AG08396 (cell line): ENCODE measurements around the gene DMRT3.
"Not testable (repeated sequence)": the region's sequence is repeated elsewhere in the genome, so short reads cannot be mapped to it uniquely, and the experiment has no call there.

ENCODE experiments used
- DNase-seq: peaks from one replicate; pipeline ENCODE4 v3.0.0; 2012; ENCODE audit warnings: low spot score, mixed read lengths

Gene DMRT3

GRCh38 chr9:971901-972500 lies 4.5 kb upstream of the DMRT3 start:
- no peak for DNase-seq

- DNase-seq, result no peak
Measured at GRCh38 chr9:972501-973294, 3.8 kb upstream of the DMRT3 start.

- no peak for DNase-seq
Measured at GRCh38 chr9:973295-973834, 3.1 kb upstream of the DMRT3 start.

GRCh38 chr9:974031-974995 lies 2.1 kb upstream of the DMRT3 start:
- DNase-seq, result no peak

GRCh38 chr9:974996-975739 lies 1.3 kb upstream of the DMRT3 start:
- no peak for DNase-seq

GRCh38 chr9:975740-976257 lies 656 bp upstream of the DMRT3 start:
- no peak for DNase-seq

- DNase-seq, result no peak
Measured at GRCh38 chr9:976943-977837, 735 bp downstream of the DMRT3 start.

- no peak for DNase-seq
Measured at GRCh38 chr9:977838-978830, 1.7 kb downstream of the DMRT3 start.

- DNase-seq, result no peak
Measured at GRCh38 chr9:979983-980382, 3.5 kb downstream of the DMRT3 start.

- no peak for DNase-seq
Measured at GRCh38 chr9:980640-981039, 4.2 kb downstream of the DMRT3 start.

- DNase-seq, result no peak
Measured at GRCh38 chr9:981491-981898, 5.0 kb downstream of the DMRT3 start.

- no peak for DNase-seq
Measured at GRCh38 chr9:982394-983230, 6.2 kb downstream of the DMRT3 start.

GRCh38 chr9:994005-994404 lies 17.6 kb downstream of the DMRT3 start:
- no peak for DNase-seq

- no peak for DNase-seq
Measured at GRCh38 chr9:995192-995591, 18.7 kb downstream of the DMRT3 start.

GRCh38 chr9:995781-996180 lies 19.3 kb downstream of the DMRT3 start:
- no peak for DNase-seq

- not testable (repeated sequence) for DNase-seq
Measured at GRCh38 chr9:998299-999110, 22.1 kb downstream of the DMRT3 start.

- no peak for DNase-seq
Measured at GRCh38 chr9:1001838-1002237, 25.4 kb downstream of the DMRT3 start.
